Measurements from ENCODE around the gene CLTC.

- TF ChIP-seq CHD1 (IDR thresholded peaks at IDR 0.05; ENCODE audit: low read depth, low read length) (no peak), CTCF (conservative IDR thresholded peaks at IDR 0.05; ENCODE audit: low read depth, low read length) (no peak), POLR2A (IDR thresholded peaks at IDR 0.05; ENCODE audit: low read depth, low read length) (no peak), RFX5 (IDR thresholded peaks at IDR 0.05; ENCODE audit: low read depth, low read length) (peak; percentile 94), MXI1 (IDR thresholded peaks at IDR 0.05; ENCODE audit: borderline replicate concordance, low read depth, low read length) (no peak), RAD21 (IDR thresholded peaks at IDR 0.05; ENCODE audit: low read length) (no peak), USF2 (IDR thresholded peaks at IDR 0.05; ENCODE audit: low read depth, low read length) (no peak), FOS (IDR thresholded peaks at IDR 0.05; ENCODE audit: low read depth, low read length) (no peak)
Measured at GRCh38 chr17:59643159-59644140, 23.8 kb downstream of the CLTC start.
